Measurements from ENCODE around the gene BRF1.

DNA sequence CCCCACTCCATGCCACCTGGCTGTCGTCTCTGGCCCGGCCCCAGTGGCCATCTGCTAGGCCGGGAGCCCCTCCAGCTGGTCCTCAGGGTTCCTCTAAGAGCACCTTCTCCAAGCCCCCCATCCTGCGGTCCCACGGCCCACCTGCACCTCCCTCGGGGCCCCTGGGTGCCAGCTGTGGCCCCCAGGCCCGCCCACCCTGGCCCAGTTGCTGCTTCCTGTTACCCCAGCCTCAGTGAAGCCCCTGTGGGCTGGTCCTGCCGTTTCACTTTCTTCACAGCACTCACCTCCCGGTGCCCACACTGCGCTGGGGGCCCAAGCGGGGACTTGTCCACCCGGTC, 92.1 kb downstream of the BRF1 start:
- TF ChIP-seq POLR2AphosphoS5 (IDR thresholded peaks at IDR 0.05) (no peak), POLR2A (IDR thresholded peaks at IDR 0.05) (no peak)
- TF ChIP-seq, protein P1, sequence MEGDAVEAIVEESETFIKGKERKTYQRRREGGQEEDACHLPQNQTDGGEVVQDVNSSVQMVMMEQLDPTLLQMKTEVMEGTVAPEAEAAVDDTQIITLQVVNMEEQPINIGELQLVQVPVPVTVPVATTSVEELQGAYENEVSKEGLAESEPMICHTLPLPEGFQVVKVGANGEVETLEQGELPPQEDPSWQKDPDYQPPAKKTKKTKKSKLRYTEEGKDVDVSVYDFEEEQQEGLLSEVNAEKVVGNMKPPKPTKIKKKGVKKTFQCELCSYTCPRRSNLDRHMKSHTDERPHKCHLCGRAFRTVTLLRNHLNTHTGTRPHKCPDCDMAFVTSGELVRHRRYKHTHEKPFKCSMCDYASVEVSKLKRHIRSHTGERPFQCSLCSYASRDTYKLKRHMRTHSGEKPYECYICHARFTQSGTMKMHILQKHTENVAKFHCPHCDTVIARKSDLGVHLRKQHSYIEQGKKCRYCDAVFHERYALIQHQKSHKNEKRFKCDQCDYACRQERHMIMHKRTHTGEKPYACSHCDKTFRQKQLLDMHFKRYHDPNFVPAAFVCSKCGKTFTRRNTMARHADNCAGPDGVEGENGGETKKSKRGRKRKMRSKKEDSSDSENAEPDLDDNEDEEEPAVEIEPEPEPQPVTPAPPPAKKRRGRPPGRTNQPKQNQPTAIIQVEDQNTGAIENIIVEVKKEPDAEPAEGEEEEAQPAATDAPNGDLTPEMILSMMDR (IDR thresholded peaks at IDR 0.05) = no peak
